LNCAP (cell line): ENCODE data around the gene KDM4D.
A peak's percentile ranks its signal among the peaks of the same experiment; 100 is the strongest.

Source experiments
- CTCF ChIP-seq: fragments of 450-650 bp; IDR thresholded peaks from 2 replicates; pipeline ENCODE4 v1.5.1; 2017; ENCODE audit warnings: mild to moderate bottlenecking

Gene KDM4D

GRCh38 chr11:94993400-94993943 is 20.0 kb downstream of the KDM4D start:
- no peak for TF ChIP-seq CTCF

DNA sequence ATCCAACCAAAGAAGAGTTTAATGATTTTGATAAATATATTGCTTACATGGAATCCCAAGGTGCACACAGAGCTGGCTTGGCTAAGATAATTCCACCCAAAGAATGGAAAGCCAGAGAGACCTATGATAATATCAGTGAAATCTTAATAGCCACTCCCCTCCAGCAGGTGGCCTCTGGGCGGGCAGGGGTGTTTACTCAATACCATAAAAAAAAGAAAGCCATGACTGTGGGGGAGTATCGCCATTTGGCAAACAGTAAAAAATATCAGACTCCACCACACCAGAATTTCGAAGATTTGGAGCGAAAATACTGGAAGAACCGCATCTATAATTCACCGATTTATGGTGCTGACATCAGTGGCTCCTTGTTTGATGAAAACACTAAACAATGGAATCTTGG is 23.9 kb downstream of the KDM4D start:
- TF ChIP-seq CTCF, result peak; percentile 25; the same call in 1 of the 2 replicates

DNA sequence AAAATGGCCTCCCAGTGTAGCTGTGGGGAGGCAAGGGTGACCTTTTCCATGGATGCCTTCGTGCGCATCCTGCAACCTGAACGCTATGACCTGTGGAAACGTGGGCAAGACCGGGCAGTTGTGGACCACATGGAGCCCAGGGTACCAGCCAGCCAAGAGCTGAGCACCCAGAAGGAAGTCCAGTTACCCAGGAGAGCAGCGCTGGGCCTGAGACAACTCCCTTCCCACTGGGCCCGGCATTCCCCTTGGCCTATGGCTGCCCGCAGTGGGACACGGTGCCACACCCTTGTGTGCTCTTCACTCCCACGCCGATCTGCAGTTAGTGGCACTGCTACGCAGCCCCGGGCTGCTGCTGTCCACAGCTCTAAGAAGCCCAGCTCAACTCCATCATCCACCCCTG is 24.8 kb downstream of the KDM4D start:
- no peak for TF ChIP-seq CTCF

DNA sequence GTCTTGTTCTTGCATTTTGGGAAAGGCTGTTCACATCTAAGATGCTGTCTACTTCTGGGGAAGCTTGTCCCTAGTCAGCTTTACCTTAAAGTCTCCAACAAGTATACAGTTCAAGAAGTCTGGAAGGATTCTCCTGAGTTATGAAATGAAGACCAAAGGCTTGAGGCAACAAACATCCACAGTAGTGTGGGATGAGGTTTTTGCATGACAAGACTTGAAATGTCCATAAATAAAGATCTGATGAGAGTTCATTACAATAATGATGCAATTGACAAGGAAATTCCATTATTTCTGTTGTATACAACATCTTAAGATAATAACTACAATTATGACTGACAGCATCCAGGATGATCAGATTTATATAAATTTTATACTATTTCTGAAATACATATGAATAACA is 30.2 kb downstream of the KDM4D start:
- no peak for TF ChIP-seq CTCF

DNA sequence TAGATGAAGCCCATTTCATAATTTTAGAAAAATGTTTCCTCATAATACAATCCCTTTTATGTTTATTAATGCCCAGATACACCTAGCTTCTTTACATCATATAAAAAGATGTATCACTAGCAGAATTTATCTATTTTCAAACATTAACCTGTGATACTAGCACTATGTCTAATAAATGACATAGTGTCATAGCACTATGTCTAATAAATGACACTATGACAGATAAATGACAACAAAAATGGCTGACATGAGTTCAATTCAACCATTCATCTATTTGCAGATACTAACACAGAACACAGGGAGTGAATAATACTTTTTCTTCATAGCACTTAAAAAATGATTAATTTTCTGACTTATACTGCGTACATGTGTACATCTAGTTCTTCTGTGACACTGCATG is 32.1 kb downstream of the KDM4D start:
- no peak for TF ChIP-seq CTCF

DNA sequence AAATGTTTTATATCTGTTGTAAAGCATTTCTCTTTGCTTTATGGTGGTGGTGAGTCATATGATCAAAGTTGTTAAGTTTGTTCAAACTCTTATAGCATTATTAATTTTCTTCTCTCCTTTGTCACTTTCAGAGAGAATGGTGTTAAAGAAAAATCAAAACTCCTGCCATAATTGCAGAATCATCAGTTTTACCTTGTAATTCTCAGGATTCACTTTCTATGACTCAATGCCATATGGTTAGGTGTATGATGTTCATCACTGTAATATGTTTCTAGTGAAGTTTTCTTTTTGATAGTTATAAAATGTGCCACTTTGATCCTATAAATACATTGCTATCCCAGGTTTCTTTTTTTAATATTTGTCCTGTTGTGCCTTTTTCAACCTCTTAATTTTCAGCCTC is 37.9 kb downstream of the KDM4D start:
- no peak for TF ChIP-seq CTCF

- TF ChIP-seq CTCF, result no peak
Observed at GRCh38 chr11:95014184-95014821, 40.8 kb downstream of the KDM4D start.

- TF ChIP-seq CTCF, result no peak
Observed at GRCh38 chr11:95016139-95016538, 42.6 kb downstream of the KDM4D start.
